ENCODE results near the gene TUBB2A.
A peak's percentile ranks its signal among the peaks of the same experiment; 100 is the strongest.
"Not testable (repeated sequence)": the region's sequence is repeated elsewhere in the genome, so short reads cannot be mapped to it uniquely, and the experiment has no call there.

TUBB2A gene

GRCh38 chr6:3139090-3139903, 18.0 kb downstream of the TUBB2A start:
- DNase-seq (ENCODE audit: low read depth) = peak; percentile 44
- no peak overlapping the region for H3K4me3 ChIP-seq (replicated peaks; ENCODE audit: low read depth, low read length)
- TF ChIP-seq, protein P1, sequence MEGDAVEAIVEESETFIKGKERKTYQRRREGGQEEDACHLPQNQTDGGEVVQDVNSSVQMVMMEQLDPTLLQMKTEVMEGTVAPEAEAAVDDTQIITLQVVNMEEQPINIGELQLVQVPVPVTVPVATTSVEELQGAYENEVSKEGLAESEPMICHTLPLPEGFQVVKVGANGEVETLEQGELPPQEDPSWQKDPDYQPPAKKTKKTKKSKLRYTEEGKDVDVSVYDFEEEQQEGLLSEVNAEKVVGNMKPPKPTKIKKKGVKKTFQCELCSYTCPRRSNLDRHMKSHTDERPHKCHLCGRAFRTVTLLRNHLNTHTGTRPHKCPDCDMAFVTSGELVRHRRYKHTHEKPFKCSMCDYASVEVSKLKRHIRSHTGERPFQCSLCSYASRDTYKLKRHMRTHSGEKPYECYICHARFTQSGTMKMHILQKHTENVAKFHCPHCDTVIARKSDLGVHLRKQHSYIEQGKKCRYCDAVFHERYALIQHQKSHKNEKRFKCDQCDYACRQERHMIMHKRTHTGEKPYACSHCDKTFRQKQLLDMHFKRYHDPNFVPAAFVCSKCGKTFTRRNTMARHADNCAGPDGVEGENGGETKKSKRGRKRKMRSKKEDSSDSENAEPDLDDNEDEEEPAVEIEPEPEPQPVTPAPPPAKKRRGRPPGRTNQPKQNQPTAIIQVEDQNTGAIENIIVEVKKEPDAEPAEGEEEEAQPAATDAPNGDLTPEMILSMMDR (IDR thresholded peaks at IDR 0.05; ENCODE audit: low read length, missing control alignments) = no peak

GRCh38 chr6:3138341-3138740, 19.0 kb downstream of the TUBB2A start:
- H3K4me3 ChIP-seq (replicated peaks; ENCODE audit: low read depth, low read length) = no peak overlapping the region
- TF ChIP-seq, protein P1 (IDR thresholded peaks at IDR 0.05; ENCODE audit: low read length, missing control alignments) = no peak
- DNase-seq (ENCODE audit: low read depth) = peak; percentile 76

DNA sequence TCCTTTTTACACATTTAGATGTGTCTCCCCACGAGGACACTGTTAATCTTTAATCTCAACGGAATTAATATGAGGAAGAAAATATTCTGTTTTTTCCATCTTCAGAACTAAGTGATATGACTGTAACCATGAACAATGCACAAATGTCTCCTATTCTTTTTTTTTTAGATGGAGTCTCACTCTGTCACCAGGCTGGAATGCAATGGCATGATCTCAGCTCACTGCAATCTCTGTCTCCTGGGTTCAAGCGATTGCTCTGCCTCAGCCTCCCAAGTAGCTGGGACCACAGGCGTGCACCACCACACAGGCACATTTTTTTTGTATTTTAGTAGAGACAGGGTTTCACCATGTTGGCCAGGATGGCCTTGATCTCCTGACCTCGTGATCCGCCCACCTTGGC, 19.5 kb downstream of the TUBB2A start:
- not testable (repeated sequence) for DNase-seq (ENCODE audit: low read depth); H3K4me3 ChIP-seq (replicated peaks; ENCODE audit: low read depth, low read length)

DNA sequence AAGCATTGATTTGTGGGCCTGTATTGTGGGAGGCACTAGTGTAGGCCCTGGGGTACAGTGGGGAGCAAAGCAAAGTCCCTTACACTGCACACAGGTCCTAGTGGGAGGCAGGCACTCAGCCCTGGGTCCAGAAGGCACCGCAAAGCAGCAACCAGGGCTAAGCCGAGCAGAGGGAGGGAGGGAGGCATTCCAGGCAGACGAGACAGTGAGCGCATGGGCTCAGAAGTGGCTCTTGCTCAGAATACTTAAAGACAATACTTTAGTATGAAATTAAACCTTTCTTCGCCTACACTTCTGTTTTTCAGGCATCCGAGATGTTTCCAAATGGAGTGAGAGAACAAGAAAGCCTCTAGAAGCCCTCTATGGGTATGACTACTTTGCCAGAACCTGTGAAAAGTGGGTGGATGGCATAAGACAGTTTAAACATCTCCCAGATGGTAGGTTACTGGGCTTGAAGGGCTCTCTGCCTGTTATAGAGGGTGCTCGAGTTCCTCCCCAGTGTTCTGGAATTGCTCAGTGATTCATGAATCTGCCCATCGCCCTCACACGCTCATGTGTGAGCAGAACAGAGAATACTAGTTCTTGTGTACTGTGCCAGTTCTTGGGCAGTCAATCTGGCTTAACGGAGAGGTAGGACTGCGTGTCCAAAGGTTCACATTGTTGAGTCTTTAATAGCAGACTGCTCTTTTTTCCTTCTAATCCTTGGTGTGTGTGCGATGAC, 20.1 kb downstream of the TUBB2A start:
- TF ChIP-seq, protein P1 (IDR thresholded peaks at IDR 0.05; ENCODE audit: low read length, missing control alignments) = no peak
- DNase-seq (ENCODE audit: low read depth) = no peak
- no peak overlapping the region for H3K4me3 ChIP-seq (replicated peaks; ENCODE audit: low read depth, low read length)

- TF ChIP-seq, protein P1 (IDR thresholded peaks at IDR 0.05; ENCODE audit: low read length, missing control alignments) = no peak
- DNase-seq (ENCODE audit: low read depth) = no peak
- H3K4me3 ChIP-seq (replicated peaks; ENCODE audit: low read depth, low read length) = no peak overlapping the region
These were observed 20.9 kb downstream of the TUBB2A start for GRCh38 chr6:3136292-3137011.

- no peak for DNase-seq (ENCODE audit: low read depth)
These were observed 21.6 kb downstream of the TUBB2A start for GRCh38 chr6:3135668-3136291.

More at GRCh38 chr6:3135668-3136291, 21.6 kb downstream of the TUBB2A start:
- TF ChIP-seq, protein P1 (IDR thresholded peaks at IDR 0.05; ENCODE audit: low read length, missing control alignments) = no peak
- no peak overlapping the region for H3K4me3 ChIP-seq (replicated peaks; ENCODE audit: low read depth, low read length)
